ENCODE measurements around the gene ARFGAP3. TPM values are rescaled to one million over a fixed set of nuclear protein-coding genes. Genes with fewer than 3 reads are reported as not detected.
"Not testable (repeated sequence)": the region's sequence is repeated elsewhere in the genome, so short reads cannot be mapped to it uniquely, and the experiment has no call there.

ARFGAP3 gene
- total and polyA plus RNA-seq, 2 experiments from 2014 or later: 14.8 to 19.1 TPM

- Mint-ChIP-seq H3K4me1 (peaks cover 19% of the 10 kb centered on the region; the same call in 2 of the 3 replicates), H3K36me3 (ENCODE audit: low read depth) (no peaks in the 10 kb centered on the region), H3K4me3 (no peak overlapping the region), H3K27me3 (ENCODE audit: insufficient read depth, low read depth, poor library complexity) (peaks cover 7% of the 10 kb centered on the region), H3K9me3 (no peaks in the 10 kb centered on the region), H3K27ac (peak overlapping the region; percentile 11; the same call in 1 of the 2 replicates)
- no peaks in the 10 kb centered on the region for H3K9me2 ChIP-seq (ENCODE audit: insufficient read depth)
- H3K27me3 ChIP-seq (ENCODE audit: insufficient read depth): no peaks in the 10 kb centered on the region
- DNase-seq (ENCODE audit: low spot score) (peak; percentile 34), ATAC-seq (peak; percentile 58)
- H4K20me1 ChIP-seq (replicated peaks; ENCODE audit: insufficient read depth): no peaks in the 10 kb centered on the region
- no peak overlapping the region for H3K27ac ChIP-seq (ENCODE audit: low read depth)
- no peak for TF ChIP-seq EZH2phosphoT487 (IDR thresholded peaks at IDR 0.05; ENCODE audit: unreplicated experiment)
- no peak overlapping the region for H3K4me2 ChIP-seq
- H3K79me2 ChIP-seq (replicated peaks; ENCODE audit: insufficient read depth): no peaks in the 10 kb centered on the region
- no peaks in the 10 kb centered on the region for H3K36me3 ChIP-seq (ENCODE audit: insufficient read depth)
- H2AFZ ChIP-seq: peak overlapping the region; percentile 43; the same call in 1 of the 2 replicates
- H3K4me3 ChIP-seq: no peak overlapping the region
- no peaks in the 10 kb centered on the region for H3F3A ChIP-seq (replicated peaks; ENCODE audit: low read depth)
- H3K4me1 ChIP-seq (ENCODE audit: insufficient read depth): peaks cover 7% of the 10 kb centered on the region; the same call in 1 of the 2 replicates
Observed at GRCh38 chr22:42758931-42759629, 98.0 kb downstream of the ARFGAP3 start.

GRCh38 chr22:42755553-42755952, 101.5 kb downstream of the ARFGAP3 start:
- H3K27me3 Mint-ChIP-seq (ENCODE audit: insufficient read depth, low read depth, poor library complexity): peaks cover 13% of the 10 kb centered on the region
- not testable (repeated sequence) for H3K4me2 ChIP-seq; H3K4me1 ChIP-seq (ENCODE audit: insufficient read depth)

GRCh38 chr22:42755121-42755520, 102.0 kb downstream of the ARFGAP3 start:
- not testable (repeated sequence) for H3F3A ChIP-seq (replicated peaks; ENCODE audit: low read depth); H3K27ac ChIP-seq (ENCODE audit: low read depth); H3K36me3 ChIP-seq (ENCODE audit: insufficient read depth); H3K4me1 ChIP-seq (ENCODE audit: insufficient read depth); H2AFZ ChIP-seq; DNase-seq (ENCODE audit: low spot score); H3K4me3 Mint-ChIP-seq; H3K36me3 Mint-ChIP-seq (ENCODE audit: low read depth); ATAC-seq; H3K9me2 ChIP-seq (ENCODE audit: insufficient read depth); H3K79me2 ChIP-seq (replicated peaks; ENCODE audit: insufficient read depth); H3K27me3 ChIP-seq (ENCODE audit: insufficient read depth); H3K27ac Mint-ChIP-seq; H3K9me3 Mint-ChIP-seq; H3K4me3 ChIP-seq; H4K20me1 ChIP-seq (replicated peaks; ENCODE audit: insufficient read depth); H3K4me2 ChIP-seq
- Mint-ChIP-seq H3K27me3 (ENCODE audit: insufficient read depth, low read depth, poor library complexity) (peaks cover 13% of the 10 kb centered on the region), H3K4me1 (peaks cover 19% of the 10 kb centered on the region; the same call in 2 of the 3 replicates)

More at GRCh38 chr22:42755553-42755952, 101.5 kb downstream of the ARFGAP3 start:
- not testable (repeated sequence) for H4K20me1 ChIP-seq (replicated peaks; ENCODE audit: insufficient read depth); H3K27me3 ChIP-seq (ENCODE audit: insufficient read depth); H3K27ac ChIP-seq (ENCODE audit: low read depth); ATAC-seq; H3K9me3 Mint-ChIP-seq; H2AFZ ChIP-seq; H3K36me3 Mint-ChIP-seq (ENCODE audit: low read depth); H3F3A ChIP-seq (replicated peaks; ENCODE audit: low read depth); DNase-seq (ENCODE audit: low spot score); H3K36me3 ChIP-seq (ENCODE audit: insufficient read depth); H3K27ac Mint-ChIP-seq; H3K4me3 ChIP-seq; H3K79me2 ChIP-seq (replicated peaks; ENCODE audit: insufficient read depth); H3K9me2 ChIP-seq (ENCODE audit: insufficient read depth); H3K4me3 Mint-ChIP-seq
- H3K4me1 Mint-ChIP-seq: peaks cover 19% of the 10 kb centered on the region; the same call in 2 of the 3 replicates

- Histone ChIP-seq H3K9me2 (ENCODE audit: insufficient read depth) (no peaks in the 10 kb centered on the region), H3K4me2 (no peak overlapping the region), H3F3A (replicated peaks; ENCODE audit: low read depth) (no peaks in the 10 kb centered on the region), H3K27me3 (ENCODE audit: insufficient read depth) (no peaks in the 10 kb centered on the region), H4K20me1 (replicated peaks; ENCODE audit: insufficient read depth) (no peaks in the 10 kb centered on the region), H3K4me1 (ENCODE audit: insufficient read depth) (peaks cover 7% of the 10 kb centered on the region; the same call in 1 of the 2 replicates), H3K36me3 (ENCODE audit: insufficient read depth) (no peaks in the 10 kb centered on the region), H3K27ac (ENCODE audit: low read depth) (no peak overlapping the region), H2AFZ (no peak overlapping the region), H3K4me3 (no peak overlapping the region), H3K79me2 (replicated peaks; ENCODE audit: insufficient read depth) (no peaks in the 10 kb centered on the region)
- no peak overlapping the region for H3K27ac Mint-ChIP-seq
- peaks cover 13% of the 10 kb centered on the region for H3K27me3 Mint-ChIP-seq (ENCODE audit: insufficient read depth, low read depth, poor library complexity)
- H3K36me3 Mint-ChIP-seq (ENCODE audit: low read depth): peaks cover 3% of the 10 kb centered on the region; the same call in 1 of the 3 replicates
- H3K9me3 Mint-ChIP-seq: peaks cover 7% of the 10 kb centered on the region; the same call in 1 of the 3 replicates
- DNase-seq (ENCODE audit: low spot score) (no peak), ATAC-seq (no peak)
- peaks cover 19% of the 10 kb centered on the region; the same call in 2 of the 3 replicates for H3K4me1 Mint-ChIP-seq
- H3K4me3 Mint-ChIP-seq: no peak overlapping the region
- TF ChIP-seq EZH2 (IDR thresholded peaks at IDR 0.05; ENCODE audit: low read depth, unreplicated experiment): no peak
- no peak for TF ChIP-seq POLR2AphosphoS5 (IDR thresholded peaks at IDR 0.05; ENCODE audit: low read depth)
- no peak for TF ChIP-seq STAT1 (IDR thresholded peaks at IDR 0.05; ENCODE audit: unreplicated experiment)
- no peak for TF ChIP-seq CREB1 (CRISPR knock-in tag; IDR thresholded peaks at IDR 0.05; ENCODE audit: low read depth)
- no peak for TF ChIP-seq CTCF (conservative IDR thresholded peaks at IDR 0.05; ENCODE audit: low read depth in 2 of 2)
- TF ChIP-seq ETS1 (IDR thresholded peaks at IDR 0.05): no peak
Observed at GRCh38 chr22:42754658-42755057, 102.4 kb downstream of the ARFGAP3 start.

All from GM23338 (cell line).